ENCODE results near the gene AKAP5.

Gene AKAP5

DNA sequence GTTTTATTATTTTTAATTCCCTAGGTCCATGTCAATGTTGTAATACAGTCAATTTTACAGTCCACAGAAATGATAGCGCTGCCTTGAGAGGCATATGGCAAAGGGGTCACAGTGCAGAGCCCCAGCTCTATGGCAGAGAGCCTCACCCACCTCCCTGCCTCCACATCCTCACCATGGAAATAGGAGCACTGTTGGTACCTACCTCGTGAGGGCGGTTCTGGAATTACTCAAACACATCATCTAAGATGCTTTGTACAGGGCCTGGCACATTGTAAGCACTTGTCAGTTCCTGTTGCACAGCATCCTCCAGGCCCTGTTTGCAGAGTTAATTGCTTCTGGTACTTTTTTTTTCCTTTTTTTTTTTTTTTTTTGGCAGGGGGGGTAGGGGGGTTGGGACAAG, 4.1 kb upstream of the AKAP5 start:
- DNase-seq (ENCODE audit: low read depth in 2 of 2) = no peak

DNA sequence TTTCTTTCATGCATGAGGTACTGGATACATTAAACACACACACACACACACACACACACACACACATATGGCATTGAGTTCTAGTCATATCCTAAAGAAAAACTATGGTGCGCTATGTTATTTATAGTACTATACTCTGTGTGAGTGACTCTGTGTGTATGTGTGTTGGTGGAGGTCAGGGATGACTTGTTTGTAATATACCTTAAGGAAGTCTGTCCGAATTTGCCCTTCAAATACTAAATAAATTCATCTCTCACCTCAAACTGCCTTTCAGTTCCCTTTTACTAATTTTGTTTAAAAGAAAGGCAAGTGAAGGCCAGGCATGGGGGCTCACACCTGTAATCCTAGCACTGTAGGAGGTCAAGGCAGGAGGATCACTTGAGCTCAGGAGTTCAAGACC, 2.1 kb upstream of the AKAP5 start:
- no peak for DNase-seq (ENCODE audit: low read depth in 2 of 2)

DNA sequence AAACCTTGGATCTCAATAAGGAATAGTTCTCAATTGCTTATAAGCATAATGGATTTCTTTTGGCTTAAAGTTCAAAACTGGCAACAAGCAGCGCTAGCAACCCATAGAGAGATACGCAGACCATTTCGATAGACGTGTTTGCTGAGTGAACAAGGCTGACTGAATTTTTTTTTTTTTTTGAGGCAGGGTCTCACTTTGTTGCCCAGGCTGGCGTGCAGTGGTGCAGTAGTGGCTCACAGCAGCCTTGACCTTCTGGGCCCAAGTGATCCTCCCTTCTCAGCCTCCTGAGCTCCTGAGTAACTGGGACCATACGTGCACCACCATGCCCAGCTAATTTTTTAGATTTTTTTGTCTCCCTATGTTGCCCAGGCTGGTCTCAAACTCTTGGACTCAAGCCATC, 1.4 kb upstream of the AKAP5 start:
- no peak for DNase-seq (ENCODE audit: low read depth in 2 of 2)

DNA sequence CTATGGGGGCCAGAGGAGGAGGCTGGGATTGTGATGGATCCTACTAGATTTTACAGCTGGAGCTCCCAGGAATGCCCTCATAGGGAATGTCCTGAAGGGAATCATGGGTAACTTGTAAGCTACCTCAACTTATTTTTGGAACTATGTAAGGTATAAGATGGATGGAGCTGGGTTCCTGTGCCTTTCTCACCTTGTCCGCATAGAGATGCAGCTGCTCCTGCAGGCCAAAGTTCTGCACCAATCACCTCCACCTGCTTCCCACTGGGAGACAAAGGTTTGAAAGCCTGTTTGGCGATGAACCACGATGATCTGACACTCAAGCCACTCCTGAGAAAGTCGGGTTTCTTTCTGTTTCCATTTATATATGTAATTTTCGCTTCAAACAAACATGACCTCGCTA, 648 bp upstream of the AKAP5 start:
- no peak for DNase-seq (ENCODE audit: low read depth in 2 of 2)

DNA sequence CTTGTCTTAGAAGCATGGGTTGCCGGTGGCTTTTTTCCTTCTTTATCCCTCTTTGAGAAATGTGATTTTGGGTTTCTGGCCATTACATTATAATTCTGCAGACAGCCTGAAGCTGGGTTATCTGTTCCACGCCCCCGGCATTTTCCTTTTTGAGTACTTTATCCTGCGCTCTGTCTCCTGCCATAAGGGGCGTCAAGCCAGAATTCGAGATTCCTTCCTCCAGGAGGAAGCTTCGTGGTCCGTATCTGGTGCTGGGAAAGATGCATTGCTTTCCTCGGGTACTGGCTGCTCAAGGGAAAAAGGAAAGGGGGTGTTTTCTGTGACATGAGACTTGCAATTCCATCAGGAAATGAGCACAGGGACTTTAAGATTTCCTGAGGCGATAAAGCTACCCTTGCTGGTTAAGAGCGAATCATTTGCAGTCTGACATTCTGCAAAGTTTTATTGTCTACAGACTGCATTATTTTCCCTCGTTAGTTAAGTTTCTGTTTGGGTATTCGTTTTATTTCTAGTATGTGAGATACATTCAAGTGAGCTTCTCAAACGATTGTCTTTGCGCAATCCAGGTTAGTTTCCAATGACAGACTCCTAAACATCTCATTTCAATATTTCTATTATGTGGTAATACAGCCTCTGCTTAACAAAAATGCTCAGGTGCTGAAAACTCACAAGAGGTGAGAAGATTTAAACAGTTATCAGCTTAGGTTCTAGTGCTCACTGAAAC, 694 bp downstream of the AKAP5 start:
- no peak for DNase-seq (ENCODE audit: low read depth in 2 of 2)

DNA sequence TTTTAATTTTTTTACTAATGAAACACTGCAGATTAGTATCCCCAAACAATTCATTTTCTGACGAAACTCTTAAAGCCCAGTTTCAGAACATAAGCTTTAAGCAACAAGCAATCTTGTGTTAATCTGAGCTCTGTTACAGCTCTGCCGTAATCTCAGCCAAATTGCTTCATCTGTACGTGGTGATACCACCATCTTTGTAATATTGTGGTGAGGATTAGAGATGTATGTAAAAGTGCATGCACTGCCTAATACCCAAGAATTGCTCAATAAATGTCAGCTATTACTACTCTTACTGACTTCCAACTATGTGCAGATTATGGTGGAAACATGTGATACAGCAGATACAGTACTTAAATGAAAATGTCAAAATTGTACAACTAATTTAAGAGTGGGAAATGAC, 1.8 kb downstream of the AKAP5 start:
- DNase-seq (ENCODE audit: low read depth in 2 of 2) = no peak

DNA sequence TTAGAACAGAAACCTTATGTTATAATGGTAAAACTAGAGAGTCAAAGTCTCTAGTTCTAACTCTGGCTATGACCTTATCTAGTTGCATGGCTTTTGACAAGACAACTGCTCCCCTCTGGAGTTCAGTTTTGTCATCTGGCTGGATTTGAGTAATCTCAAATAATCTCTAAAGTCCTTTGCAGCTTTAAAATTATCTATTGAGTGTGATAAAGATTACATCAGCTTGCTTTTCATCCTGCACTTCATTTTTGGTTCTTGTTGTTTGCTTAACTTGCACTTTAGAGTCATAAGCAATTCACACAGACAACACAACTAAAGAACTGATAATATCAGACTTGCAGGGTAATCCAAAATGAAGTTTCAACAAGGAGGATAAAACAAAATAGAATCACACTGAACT, 2.3 kb downstream of the AKAP5 start:
- no peak for DNase-seq (ENCODE audit: low read depth in 2 of 2)

DNA sequence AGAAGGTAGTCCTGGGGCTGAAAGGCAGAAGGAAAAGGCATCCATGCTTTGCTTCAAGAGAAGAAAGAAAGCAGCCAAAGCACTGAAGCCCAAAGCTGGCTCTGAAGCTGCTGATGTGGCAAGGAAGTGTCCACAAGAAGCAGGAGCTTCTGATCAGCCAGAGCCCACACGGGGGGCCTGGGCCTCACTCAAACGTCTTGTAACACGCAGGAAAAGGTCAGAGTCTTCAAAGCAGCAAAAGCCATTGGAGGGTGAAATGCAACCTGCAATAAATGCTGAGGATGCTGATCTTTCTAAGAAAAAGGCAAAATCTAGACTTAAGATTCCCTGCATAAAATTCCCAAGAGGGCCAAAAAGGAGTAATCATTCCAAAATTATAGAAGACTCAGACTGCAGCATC, 3.2 kb downstream of the AKAP5 start:
- DNase-seq (ENCODE audit: low read depth in 2 of 2) = no peak

DNA sequence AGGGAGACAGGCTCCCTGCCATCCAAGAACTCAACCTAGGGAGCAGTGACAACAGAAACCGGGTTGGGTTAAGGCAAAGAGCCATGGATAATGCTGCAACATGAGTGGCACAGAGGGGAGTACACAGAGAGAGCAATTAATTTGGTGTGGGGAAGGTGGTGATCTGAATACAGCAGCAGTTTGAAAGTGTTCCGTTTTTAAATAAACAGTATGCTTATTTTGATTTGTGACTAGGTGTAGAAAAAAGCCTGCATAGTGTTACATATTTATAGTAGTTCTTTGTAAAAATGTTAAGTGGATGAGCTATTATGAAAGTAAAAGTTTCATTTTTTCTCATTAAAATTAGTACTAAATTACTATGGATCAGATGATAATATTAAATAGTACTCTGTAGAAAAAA, 8.7 kb downstream of the AKAP5 start:
- no peak for DNase-seq (ENCODE audit: low read depth in 2 of 2)

DNA sequence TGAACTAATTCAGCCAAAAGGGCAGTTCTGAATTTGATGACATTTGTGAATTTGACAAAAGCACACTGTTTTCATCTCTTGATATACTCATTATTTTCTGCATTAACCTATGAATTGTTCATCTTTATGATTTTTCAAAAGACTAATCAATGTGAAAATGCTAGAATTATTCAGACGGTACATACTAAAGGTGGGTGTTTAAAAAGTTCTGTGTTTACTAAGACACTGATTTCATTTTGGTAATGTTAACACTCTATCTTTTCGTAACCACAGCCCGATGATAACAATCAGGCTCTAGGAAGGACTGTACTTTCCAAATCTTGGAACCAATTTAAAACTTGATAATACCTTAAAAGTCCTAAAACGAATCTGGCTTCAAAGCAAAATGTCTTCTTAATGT, 9.4 kb downstream of the AKAP5 start:
- no peak for DNase-seq (ENCODE audit: low read depth in 2 of 2)

DNA sequence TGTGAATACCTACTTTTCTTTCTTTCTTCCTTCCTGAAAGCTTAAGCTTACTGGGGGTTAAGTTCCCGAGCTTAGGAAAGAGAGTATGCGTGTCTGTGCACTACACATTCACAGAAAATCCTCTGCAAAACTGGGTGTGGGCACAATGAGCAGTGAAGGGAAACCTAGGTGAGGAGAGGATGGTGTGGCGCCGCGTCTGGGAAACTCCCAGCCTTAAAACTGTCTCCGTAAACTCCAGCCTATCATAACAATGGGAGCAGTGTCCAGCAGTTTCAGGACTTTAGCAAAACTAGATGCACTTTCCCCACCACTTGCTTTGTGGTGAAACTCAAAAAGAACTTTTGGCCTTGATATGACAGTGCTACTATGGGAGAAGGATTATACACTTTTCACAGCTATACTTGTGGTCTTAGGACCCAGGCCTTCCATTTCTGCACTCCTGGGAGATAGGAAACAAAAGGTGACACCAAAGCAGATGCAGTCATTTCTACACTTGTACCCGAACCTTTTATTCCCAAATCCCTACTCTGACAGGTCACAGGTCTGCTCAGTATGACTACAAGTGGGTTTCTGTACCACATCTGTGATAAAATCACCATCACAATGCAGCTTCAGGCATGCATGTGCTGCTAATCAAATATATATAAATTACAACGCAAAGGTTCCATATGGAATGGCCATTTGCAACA, 10.4 kb downstream of the AKAP5 start:
- DNase-seq (ENCODE audit: low read depth in 2 of 2) = no peak

DNA sequence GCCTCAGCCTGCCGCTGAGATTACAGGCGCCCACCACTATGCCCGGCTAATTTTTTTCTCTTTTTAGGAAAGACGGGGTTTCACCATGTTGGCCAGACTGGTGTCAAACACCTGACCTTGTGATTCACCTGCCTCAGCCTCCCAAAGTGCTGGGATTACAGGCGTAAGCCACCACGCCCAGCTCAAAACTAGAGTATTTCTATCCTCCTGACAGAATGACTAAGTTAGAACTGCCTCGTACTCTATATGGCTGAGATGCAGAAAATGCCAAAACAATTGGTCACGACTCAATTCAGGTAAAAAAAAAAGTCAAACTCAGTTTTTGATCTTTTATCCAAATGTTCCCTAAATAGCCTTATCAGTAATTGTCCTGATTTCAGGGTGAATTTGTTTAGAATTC, 11.1 kb downstream of the AKAP5 start:
- no peak for DNase-seq (ENCODE audit: low read depth in 2 of 2)

DNA sequence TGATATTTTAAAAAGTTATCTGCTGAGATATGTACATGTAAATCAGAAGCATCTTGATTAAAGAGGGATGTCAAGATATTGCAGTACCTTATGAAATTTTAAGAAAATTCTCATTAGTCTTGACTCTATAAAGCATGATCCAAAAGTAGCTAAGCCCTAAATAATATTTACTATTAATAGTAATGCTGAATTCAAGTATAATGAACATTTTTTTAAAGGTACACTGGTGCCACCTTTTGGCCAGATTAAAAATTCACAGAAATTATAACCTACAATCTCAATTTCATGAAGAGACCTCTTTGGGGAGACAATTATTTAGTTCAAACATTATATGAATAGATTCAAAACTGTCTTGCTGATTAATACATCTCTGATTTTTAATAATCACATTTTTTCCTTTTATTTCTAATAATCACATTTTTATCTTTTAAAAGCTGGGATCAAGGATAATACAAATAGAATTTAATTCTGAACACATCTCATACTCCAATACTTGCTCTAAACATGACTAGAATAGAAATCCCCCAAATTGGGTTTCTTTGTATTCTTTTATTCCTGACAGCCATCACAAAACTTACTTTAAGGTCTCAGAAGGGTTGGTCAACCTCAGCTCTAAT, 13.4 kb downstream of the AKAP5 start:
- no peak for DNase-seq (ENCODE audit: low read depth in 2 of 2)

DNA sequence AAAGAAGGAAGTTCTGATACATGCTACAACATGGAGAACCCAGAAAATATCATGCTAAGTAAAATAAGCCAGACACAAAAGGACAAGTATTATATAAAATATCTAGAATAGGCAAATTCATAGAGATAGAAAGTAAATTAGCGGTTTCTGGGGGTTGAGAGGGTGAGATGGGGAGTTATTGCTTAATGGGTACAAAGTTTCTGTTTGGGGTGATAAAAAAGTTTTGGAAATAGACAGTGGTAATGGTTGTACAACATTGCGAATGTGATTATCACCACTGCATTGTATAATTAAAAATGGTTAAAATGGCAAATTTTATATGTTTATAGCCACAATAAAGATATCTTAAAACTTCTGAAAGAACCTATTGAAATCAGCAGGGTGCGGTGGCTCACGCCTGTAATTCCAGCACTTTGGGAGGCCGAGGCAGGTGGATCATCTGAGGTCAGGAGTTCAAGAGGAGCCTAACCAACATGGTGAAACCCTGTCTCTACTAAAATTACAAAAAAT, 23.3 kb downstream of the AKAP5 start:
- no peak for DNase-seq (ENCODE audit: low read depth in 2 of 2)

DNA sequence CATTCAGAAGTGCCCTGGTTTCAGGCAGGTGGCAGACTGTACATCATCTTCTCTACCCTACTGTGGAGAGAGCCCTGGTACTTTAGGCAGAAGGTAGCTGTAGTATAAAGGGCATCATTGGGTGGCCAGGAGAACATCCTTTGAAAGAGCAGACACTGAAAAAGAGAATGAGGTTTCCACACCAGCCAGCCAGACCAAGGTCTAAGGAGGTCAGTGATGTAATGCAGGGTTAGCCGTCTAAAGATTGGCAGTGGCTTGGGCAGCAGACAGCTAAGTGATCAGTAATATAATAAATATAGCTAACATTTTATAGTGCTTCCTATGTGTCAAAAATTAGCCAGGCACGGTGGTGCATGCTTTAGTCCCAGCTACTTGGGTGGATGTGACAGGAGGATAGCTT, 26.3 kb downstream of the AKAP5 start:
- no peak for DNase-seq (ENCODE audit: low read depth in 2 of 2)

DNA sequence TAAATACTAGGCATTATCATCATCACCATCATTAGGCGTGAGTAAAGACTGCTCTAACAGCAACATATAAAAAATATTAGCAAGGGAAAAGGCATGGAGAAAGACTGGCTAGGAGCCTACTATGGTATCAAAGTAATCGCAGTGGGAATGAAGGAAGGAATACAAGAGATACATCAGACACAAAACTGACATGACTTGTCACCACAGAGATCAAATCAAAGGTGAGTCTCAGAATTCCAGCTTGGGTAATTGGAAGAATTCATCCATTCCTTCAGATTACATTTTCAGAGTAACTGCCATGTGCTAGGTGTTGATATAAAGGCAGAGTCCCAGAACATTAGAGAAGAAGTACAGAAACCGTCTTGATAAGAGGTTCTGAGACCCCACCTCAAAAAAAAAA, 28.2 kb downstream of the AKAP5 start:
- no peak for DNase-seq (ENCODE audit: low read depth in 2 of 2)

DNA sequence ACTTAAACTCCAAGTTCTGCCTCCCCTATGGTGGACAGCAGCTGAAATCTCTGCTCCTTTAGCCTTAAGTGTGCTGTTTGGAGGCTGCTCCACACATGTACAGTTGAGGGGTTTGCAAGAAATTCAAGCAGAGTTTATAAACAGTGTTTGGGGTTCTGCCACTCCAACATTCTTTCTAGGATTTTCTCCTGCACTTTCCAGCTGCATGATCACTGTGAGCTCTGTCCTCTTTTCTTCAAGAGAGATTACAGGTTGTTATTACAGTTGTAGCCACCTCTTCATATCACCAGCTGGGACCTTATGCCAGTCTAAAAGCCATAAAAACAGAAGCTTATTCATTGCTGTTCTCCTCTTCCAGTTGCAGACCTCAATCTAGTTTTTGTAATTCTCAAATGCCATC, 30.0 kb downstream of the AKAP5 start:
- no peak for DNase-seq (ENCODE audit: low read depth in 2 of 2)

DNA sequence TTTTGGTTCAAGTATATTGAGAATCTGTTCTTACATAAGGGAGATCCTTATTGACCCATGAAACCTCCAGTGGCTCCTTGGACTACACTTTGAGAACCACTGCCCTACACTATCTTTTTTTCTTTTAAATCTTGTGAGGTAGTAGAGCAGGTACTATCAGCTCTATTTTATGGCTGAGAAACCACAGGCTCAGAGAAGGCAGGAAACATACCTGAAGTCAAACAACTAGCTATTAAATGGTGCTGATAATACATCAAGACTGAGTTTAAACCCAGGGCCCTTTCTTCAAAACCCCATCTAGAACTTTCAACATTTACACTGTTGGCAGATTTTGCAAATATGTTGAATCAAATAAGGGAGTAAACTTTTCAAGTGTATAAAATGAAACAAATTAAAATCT, 31.5 kb downstream of the AKAP5 start:
- DNase-seq (ENCODE audit: low read depth in 2 of 2) = no peak

DNA sequence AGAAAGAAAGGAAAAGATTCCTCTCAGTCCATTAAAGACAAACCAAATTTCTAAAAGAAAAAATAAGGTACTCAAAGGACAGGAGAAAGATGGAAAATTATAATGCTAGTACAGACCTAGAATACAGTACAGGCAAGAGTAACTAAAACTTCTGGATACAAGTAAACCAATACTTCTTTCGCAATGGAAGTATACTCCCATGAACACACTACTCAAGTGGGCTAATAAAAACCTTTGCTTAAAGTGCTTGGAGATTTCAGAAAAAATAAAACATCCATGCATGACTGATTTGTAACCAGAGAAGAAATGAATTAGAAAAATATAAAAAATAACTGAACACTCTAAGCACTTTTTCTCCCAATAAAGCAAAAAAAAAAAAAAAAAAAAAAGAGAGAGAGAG, 34.8 kb downstream of the AKAP5 start:
- DNase-seq (ENCODE audit: low read depth in 2 of 2) = no peak

DNA sequence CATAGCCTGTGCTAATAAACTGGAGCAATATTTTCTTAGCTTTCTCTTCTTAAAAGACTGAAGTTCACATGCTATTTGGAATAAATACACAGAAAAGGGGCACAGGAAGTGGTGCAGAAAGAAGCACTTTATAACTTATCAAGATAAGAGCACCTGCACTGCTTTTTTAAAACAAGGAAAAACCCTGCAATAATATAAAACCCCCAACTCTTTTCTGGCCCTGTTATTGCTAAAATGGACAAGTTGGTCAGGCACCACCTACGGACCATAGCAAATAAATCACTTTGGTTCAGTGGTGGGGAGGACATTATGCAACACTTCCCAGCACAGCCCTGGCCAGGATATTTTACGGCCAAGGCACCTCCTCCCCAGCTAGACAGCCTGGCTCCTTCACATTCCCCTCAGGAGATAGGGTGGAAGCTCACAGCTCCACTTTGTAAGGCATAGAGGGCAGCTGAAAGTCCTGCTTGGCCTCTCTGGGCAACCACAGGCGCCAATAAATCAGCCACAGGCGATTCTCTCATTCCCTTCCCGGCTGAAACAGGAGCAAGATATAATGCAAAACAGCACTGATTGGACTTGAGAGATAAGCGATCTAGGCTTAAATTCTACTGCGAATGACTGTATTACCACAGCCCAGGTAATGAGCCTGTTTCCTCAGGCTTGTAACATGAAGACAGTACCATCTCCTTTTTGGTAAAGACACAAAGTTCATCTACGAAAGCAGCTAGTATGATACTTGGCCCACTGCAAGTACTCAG, 36.3 kb downstream of the AKAP5 start:
- no peak for DNase-seq (ENCODE audit: low read depth in 2 of 2)

DNA sequence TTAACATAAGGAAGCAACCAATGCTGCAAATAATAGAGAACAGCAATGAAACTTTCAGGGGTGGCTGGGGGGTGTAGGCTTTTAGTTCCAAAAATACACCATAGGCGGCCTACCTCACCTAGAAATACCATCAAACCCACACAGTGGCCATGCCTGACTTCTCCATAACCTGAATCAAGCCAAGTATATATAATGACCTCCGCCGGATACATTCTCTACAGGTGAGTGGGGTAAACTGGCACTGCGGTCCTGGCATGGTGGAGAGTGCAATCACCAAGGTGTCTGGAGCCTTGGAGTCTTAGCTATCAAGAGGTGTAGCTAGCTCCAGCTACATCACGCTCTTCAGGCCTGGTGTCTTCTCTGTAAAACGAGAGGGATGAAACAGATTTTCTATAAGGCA, 37.2 kb downstream of the AKAP5 start:
- DNase-seq (ENCODE audit: low read depth in 2 of 2) = no peak

DNA sequence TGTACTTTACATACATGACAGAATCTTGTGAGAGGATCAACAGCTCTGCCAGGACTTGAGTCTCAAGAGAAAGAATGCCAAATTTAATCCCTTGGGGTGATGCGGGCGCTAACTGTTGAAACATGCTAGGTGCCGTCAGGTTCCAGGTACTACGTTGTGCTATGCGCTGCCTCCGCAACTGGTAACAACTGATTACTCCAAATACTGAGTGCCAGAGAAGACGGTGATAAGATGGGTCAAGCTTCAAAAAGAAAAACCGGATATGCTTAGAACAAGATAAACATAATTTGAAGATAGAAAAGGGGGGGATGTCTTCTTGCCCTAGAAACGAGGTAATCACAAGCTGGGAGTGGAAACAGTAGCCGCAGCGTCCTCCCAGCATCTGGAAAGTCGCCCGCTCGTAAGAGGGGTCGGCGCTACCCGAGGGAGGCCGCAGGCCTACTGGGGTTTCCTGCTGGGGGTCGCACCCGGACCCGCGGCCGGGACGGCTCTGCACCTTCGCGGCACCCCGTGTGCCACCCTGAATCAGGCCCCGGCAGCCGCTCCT, 37.7 kb downstream of the AKAP5 start:
- DNase-seq (ENCODE audit: low read depth in 2 of 2) = no peak
